OCI-LY7 (cell line): ENCODE measurements around the gene CDT1. TPM values are rescaled to one million over a fixed set of nuclear protein-coding genes. Genes with fewer than 3 reads are reported as not detected.

Source experiments
- BruUV-seq: library from RNA; stranded (reverse); fragments of 400-500 nt; replicated peaks from 2 replicates; lab custom pipeline; 2021; lab: Mats Ljungman, UMichigan
- CTCF ChIA-PET: fragments of 300-600 bp; sonication (Branson Sonifier 250); formaldehyde crosslinking; loops from one replicate; lab custom pipeline; 2022; ENCODE audit warnings: antibody characterized with exemption; ENCODE audit not compliant: unreplicated experiment; lab: Charles Lee
- POLR2A ChIA-PET: fragments of 300-600 bp; sonication (Branson Sonifier 250); formaldehyde crosslinking; loops from one replicate; lab custom pipeline; 2022; ENCODE audit warnings: antibody characterized with exemption; lab: Charles Lee
- DNase-seq: peaks from one replicate; pipeline ENCODE4 v3.0.0-alpha.2; 2015; ENCODE audit warnings: low spot score
- H2AFZ ChIP-seq: fragments of 200-600 bp; sonication (generic), shearing (Covaris generic); 2 replicates; pipeline ENCODE4 v1.6.1; 2014; ENCODE audit warnings: mild to moderate bottlenecking, antibody characterized with exemption, low read length, moderate library complexity
- H3K27ac ChIP-seq: fragments of 200-600 bp; sonication (generic); 2 replicates; pipeline ENCODE4 v1.5.1; 2014; ENCODE audit warnings: mixed run types, low read depth, mild to moderate bottlenecking, moderate library complexity, low read length, inconsistent platforms; ENCODE audit not compliant: poor library complexity, severe bottlenecking
- H3K36me3 ChIP-seq: fragments of 200-600 bp; sonication (generic); 2 replicates; pipeline ENCODE4 v1.6.1; 2014; ENCODE audit warnings: mild to moderate bottlenecking, antibody characterized with exemption, low read length, moderate library complexity, mixed read lengths; ENCODE audit not compliant: insufficient read depth
- H3K4me1 ChIP-seq: fragments of 200-600 bp; sonication (generic); 2 replicates; pipeline ENCODE4 v1.5.1; 2014; ENCODE audit warnings: mild to moderate bottlenecking, low read length; ENCODE audit not compliant: insufficient read depth, poor library complexity, severe bottlenecking
- H3K4me2 ChIP-seq: fragments of 200-600 bp; sonication (generic); 2 replicates; pipeline ENCODE4 v1.6.1; 2014; ENCODE audit warnings: mild to moderate bottlenecking, low read length
- H3K4me3 ChIP-seq: fragments of 200-600 bp; sonication (generic); 2 replicates; pipeline ENCODE4 v1.5.1; 2014; ENCODE audit warnings: mild to moderate bottlenecking, low read depth, low read length; ENCODE audit not compliant: poor library complexity, severe bottlenecking
- H3K79me2 ChIP-seq: fragments of 200-600 bp; sonication (generic); 2 replicates; pipeline ENCODE4 v1.6.1; 2016; ENCODE audit warnings: low read depth, mild to moderate bottlenecking, low read length, moderate library complexity, mixed read lengths; ENCODE audit not compliant: insufficient read depth
- H3K9me2 ChIP-seq: fragments of 200-600 bp; sonication (generic); 2 replicates; pipeline ENCODE4 v1.6.1; 2016; ENCODE audit warnings: mild to moderate bottlenecking, low read length, mixed read lengths; ENCODE audit not compliant: insufficient read depth
- H3K9me3 ChIP-seq: fragments of 200-600 bp; sonication (generic); 2 replicates; pipeline ENCODE4 v1.6.1; 2014; ENCODE audit warnings: mild to moderate bottlenecking, mixed run types, low read length, mixed read lengths
- H4K20me1 ChIP-seq: fragments of 200-600 bp; sonication (generic); 2 replicates; pipeline ENCODE4 v1.6.1; 2014; ENCODE audit warnings: mild to moderate bottlenecking, antibody characterized with exemption, low read length, moderate library complexity, mixed read lengths; ENCODE audit not compliant: insufficient read depth
- EZH2phosphoT487 ChIP-seq: fragments of 200-600 bp; sonication (generic); IDR thresholded peaks from 2 replicates; pipeline ENCODE4 v1.6.1; 2018; ENCODE audit warnings: low read depth, borderline replicate concordance, mild to moderate bottlenecking, mixed run types, antibody characterized with exemption, low read length, moderate library complexity, mixed read lengths
- intact Hi-C: fragments of 100-400 bp; cut with micrococcal nuclease; formaldehyde crosslinking; loops from one replicate; pipeline ENCODE4 v1.10.0; 2022; ENCODE audit not compliant: unreplicated experiment
- total RNA-seq, 2 experiments: library from RNA; depleted of rRNA in 1 of 2; stranded (reverse); fragments of >200 nt in 1 of 2; shearing (Covaris generic) in 1 of 2; gene quantifications; 2 replicates each; pipeline ENCODE4 v1.2.3, GENCODE V29; 2014 to 2022
- TF ChIP-seq, protein P1 (sequence below): fragments of 200-600 bp; sonication (generic); conservative IDR thresholded peaks from 2 replicates; pipeline ENCODE4 v1.5.1; 2014; ENCODE audit warnings: mild to moderate bottlenecking, antibody characterized with exemption, low read length, moderate library complexity, mixed read lengths

CDT1 gene
- total RNA-seq, 2 experiments from 2014 or later: 82.7 to 108 TPM

DNA sequence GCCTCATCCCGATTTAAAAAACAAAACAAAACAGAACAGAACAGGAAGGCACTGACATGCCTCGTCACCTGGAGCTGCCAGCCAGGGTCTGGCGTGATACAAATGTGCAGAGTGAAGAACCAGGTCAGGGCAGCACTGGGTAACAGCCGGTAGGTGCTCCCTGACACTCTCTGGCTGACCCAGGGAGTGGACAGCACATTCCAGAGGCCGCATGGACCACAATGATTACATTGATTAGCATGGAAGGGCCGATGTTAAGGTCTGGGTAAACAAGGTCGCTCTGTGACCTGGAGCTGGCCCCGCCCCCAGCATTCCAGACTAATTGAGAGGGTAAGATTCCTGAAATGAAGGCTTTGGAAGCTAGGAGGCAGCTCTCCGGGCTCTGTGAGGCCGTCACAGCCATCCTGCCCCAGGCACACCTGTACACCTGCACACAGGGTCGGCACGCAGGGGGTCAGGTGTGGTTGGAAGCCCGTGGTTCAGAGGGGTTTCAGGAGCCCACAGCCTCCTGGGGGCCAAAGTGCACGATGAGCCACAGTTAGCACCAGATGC is 40.0 kb upstream of the CDT1 start:
- H3K79me2 ChIP-seq: no peaks in the 10 kb centered on the region

DNA sequence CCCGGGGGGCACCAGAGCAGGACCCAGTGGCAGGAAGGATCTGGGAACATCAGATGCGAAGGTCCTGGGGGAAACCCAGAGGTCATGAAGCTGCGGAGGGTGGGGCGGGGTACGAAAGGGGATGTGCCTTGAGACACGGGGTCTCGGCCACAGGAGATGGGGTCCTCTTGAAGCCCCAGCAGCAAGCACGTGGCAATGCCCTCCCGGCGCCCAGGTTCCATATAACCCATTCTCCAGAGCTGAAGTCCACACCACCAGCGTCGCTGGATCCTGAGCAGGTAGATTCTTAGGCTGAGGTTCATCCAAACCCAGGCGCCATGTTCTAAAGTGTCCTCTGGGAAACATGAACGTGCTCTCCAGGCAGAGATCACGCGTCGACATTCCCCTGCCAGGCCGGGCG is 39.5 kb upstream of the CDT1 start:
- TF ChIP-seq, protein P1, sequence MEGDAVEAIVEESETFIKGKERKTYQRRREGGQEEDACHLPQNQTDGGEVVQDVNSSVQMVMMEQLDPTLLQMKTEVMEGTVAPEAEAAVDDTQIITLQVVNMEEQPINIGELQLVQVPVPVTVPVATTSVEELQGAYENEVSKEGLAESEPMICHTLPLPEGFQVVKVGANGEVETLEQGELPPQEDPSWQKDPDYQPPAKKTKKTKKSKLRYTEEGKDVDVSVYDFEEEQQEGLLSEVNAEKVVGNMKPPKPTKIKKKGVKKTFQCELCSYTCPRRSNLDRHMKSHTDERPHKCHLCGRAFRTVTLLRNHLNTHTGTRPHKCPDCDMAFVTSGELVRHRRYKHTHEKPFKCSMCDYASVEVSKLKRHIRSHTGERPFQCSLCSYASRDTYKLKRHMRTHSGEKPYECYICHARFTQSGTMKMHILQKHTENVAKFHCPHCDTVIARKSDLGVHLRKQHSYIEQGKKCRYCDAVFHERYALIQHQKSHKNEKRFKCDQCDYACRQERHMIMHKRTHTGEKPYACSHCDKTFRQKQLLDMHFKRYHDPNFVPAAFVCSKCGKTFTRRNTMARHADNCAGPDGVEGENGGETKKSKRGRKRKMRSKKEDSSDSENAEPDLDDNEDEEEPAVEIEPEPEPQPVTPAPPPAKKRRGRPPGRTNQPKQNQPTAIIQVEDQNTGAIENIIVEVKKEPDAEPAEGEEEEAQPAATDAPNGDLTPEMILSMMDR: no peak
- TF ChIP-seq EZH2phosphoT487: no peak
- H3K4me3 ChIP-seq: no peak overlapping the region
- H3K4me1 ChIP-seq: peaks cover 20% of the 10 kb centered on the region
- no peak overlapping the region for H3K4me2 ChIP-seq
- BruUV-seq: no TSS peak
- peaks cover 8% of the 10 kb centered on the region; the same call in 1 of the 2 replicates for H4K20me1 ChIP-seq
- no peak for DNase-seq
- H3K36me3 ChIP-seq: peaks cover 3% of the 10 kb centered on the region; the same call in 1 of the 2 replicates
- CTCF ChIA-PET: no interaction called here
- intact Hi-C loops: no loop called here
- no peaks in the 10 kb centered on the region for H3K9me3 ChIP-seq
- no peaks in the 10 kb centered on the region for H3K79me2 ChIP-seq
- no peaks in the 10 kb centered on the region for H3K9me2 ChIP-seq
- POLR2A ChIA-PET: interaction anchor here (0.7 kb wide), 1 partner anchor 15 kb away, joined by 3 read pairs; no protein-coding TSS in a partner anchor
- H2AFZ ChIP-seq: no peak overlapping the region
- H3K27ac ChIP-seq: no peak overlapping the region

More for the DNA sequence above, 40.0 kb upstream of the CDT1 start:
- Histone ChIP-seq H3K4me2 (no peak overlapping the region), H3K4me1 (peaks cover 20% of the 10 kb centered on the region), H3K4me3 (no peak overlapping the region), H3K9me2 (no peaks in the 10 kb centered on the region), H2AFZ (no peak overlapping the region), H3K9me3 (no peaks in the 10 kb centered on the region), H3K36me3 (no peaks in the 10 kb centered on the region), H3K27ac (no peak overlapping the region), H4K20me1 (peaks cover 7% of the 10 kb centered on the region; the same call in 1 of the 2 replicates)
- intact Hi-C loops: no loop called here
- TF ChIP-seq EZH2phosphoT487: no peak
- TF ChIP-seq, protein P1: no peak
- CTCF ChIA-PET: no interaction called here
- no TSS peak for BruUV-seq
- POLR2A ChIA-PET: no interaction called here
- no peak for DNase-seq

DNA sequence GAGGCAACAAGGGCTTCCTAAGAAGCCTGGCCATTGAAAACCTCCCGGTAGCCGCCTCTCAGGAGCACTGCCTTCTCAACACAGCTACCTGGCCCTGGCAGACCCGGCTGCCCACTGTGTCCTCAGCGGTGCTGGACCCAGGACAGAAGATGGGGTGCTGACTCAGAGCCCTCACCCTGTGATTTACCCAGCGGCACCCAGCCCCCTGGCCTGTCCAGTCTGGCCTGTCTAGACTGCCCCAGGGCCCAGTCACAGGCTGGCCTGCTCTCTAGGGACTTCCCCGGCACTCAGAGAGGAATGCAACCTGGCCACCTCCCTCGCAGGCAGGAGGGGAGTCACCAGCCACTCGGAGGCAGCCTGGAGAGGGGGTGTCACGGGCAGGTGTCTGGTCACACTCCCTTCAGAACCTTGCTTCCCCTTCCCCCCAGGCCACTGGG is 38.7 kb upstream of the CDT1 start:
- H2AFZ ChIP-seq: no peak overlapping the region
- H4K20me1 ChIP-seq: peaks cover 9% of the 10 kb centered on the region; the same call in 1 of the 2 replicates
- BruUV-seq: no TSS peak
- intact Hi-C loops: no loop called here
- no peak overlapping the region for H3K4me2 ChIP-seq
- ChIA-PET POLR2A (no interaction called here), CTCF (no interaction called here)
- DNase-seq: no peak
- H3K9me3 ChIP-seq: no peaks in the 10 kb centered on the region
- no peak overlapping the region for H3K27ac ChIP-seq
- H3K9me2 ChIP-seq: no peaks in the 10 kb centered on the region
- TF ChIP-seq EZH2phosphoT487: no peak
- TF ChIP-seq, protein P1: no peak
- H3K79me2 ChIP-seq: no peaks in the 10 kb centered on the region
- no peak overlapping the region for H3K4me3 ChIP-seq
- peaks cover 21% of the 10 kb centered on the region for H3K4me1 ChIP-seq
- H3K36me3 ChIP-seq: peaks cover 6% of the 10 kb centered on the region; the same call in 1 of the 2 replicates
